ENCODE measurements around the gene COX11.

Gene COX11

GRCh38 chr17:54967621-54968261 lies 713 bp downstream of the COX11 start:
- DNase-seq: peak; percentile 10

- no peak for DNase-seq
Observed at GRCh38 chr17:54956791-54957190, 11.7 kb downstream of the COX11 start.

GRCh38 chr17:54951286-54951685 lies 17.2 kb downstream of the COX11 start:
- DNase-seq: no peak

DNA sequence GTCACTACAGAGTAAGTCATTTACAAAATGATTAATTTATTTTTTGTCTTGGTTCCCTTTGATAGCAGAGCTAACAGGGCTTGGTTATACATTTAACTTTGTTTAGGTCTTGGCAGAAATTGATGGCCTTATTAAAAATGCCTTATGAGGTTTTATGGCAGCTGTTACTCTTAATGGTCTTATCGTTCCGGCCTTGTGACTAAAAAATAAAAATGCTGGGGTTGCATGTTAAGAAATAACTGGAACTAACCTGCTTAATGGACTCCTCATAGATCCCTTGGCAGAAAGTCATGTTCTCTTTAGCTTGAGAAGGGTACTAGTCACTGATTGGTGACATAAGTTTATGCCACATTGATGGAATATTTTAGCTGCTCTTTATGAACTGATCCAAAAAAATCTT lies 18.3 kb downstream of the COX11 start:
- DNase-seq: no peak

- no peak for DNase-seq
Observed at GRCh38 chr17:54948380-54948779, 20.1 kb downstream of the COX11 start.

DNA sequence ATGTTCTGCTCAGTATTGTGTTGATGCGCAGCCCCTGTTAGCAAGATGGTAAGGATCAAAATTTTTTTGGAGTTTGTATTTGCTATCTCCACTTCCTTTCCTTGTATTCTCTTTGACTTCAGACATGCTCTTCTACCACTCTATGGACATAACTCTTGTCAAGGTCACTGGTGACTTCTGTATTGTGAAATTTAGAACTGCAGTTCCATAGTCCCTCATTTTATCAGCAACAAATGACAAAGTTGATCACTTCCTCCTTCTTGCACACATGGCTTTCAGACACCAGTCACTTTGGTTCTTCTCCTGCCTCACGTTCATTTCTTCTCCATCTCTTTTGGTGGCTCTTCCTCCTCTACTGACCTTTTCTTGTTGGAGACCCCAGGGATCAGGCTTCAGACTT lies 21.1 kb downstream of the COX11 start:
- DNase-seq: no peak

DNA sequence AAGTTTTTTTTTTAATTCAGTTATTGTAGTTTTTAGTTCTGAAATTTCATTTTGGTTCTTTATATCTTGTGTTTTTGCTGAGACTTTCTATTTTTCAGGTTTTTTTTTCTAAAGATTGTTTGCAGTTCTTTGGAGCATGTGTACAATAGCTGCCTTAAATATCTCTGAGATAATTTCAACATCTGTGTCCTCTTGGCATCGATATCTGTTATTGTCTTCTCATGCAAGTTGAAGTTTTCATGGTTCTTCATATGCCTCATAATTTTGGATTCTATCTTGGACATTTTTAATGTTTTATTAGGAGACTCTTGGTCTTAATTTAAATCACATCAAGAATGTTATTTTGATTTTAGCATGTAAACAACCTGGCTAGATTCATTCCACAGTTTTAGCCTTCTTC lies 22.8 kb downstream of the COX11 start:
- DNase-seq: no peak

DNA sequence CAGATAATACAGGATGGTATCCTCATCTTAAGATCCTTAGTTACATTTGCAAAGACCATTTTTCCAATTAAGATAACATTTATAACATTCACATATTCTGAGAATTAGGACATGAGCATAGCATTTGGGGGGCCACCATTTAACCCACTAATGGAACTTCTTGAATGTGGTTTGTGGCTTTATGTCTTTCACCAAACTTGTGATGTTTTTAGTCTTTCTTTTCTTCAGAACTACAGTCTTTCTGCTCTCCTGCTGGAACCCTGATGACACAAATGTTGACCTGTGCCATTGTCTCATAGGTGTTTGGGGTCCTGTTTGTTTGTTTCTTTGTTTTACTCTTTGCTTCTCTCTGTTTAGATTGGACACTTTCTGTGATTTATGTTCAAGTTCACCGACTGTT lies 23.2 kb downstream of the COX11 start:
- DNase-seq: no peak

DNA sequence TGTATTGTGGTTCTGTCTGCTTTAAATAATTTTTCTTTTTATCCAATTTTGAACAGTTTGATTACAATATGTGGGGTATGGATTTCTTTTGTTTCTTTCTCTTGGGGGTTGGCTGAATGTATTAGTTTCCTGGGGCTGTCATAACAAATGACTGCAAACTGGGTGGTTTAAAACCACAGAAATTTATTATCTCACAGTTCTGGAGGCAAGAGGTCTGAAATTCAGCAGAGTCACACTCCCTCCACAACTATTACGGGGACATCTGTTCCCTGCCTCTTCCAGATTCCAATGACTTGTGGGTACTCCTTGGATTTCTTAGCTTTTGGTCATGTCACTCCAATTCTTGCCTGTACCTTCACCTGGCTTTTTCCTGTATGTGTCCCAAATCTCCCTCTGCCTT lies 23.7 kb downstream of the COX11 start:
- no peak for DNase-seq

- no peak for DNase-seq
Observed at GRCh38 chr17:54941285-54941684, 27.2 kb downstream of the COX11 start.

DNA sequence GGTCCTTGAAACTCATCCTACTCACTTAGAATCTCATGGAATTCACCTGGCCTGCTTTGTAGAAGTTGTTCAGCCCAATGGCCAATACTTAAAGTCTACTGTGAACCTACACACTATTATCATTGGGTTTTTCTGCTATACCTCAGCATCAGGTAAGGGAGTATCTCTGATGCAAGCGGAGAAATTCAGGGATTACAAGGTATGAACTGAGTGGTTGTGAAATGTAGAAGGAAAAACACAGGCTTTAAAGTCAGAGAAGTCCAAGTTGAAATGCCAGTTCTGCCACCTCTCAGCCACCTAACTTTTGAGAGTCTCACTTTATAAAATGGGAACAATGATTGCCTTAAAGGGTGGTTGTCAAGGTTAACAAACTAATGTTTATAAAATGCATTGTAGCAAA lies 31.0 kb downstream of the COX11 start:
- no peak for DNase-seq

GRCh38 chr17:54937018-54937417 lies 31.4 kb downstream of the COX11 start:
- no peak for DNase-seq

DNA sequence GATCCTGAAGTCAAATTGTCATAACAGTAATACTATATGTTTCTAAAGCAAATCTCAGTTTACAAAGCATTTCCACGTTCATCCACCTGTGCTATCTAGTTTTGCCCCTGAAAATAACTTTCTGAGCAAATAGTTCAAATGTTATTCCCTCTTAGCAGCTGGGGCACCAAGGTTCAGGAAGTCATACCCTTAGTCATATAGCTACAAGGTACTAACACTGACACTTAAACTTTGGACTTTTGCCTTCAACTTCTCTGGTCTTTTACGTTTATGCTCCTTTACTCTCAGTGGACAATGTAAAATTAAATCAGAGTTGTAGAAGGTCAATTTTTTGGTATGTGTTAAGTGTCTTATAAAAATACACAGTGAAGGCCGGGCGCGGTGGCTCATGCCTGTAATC lies 33.0 kb downstream of the COX11 start:
- DNase-seq: no peak

GRCh38 chr17:54933921-54934320 lies 34.5 kb downstream of the COX11 start:
- no peak for DNase-seq

- DNase-seq: no peak
Observed at GRCh38 chr17:54932711-54933110, 35.7 kb downstream of the COX11 start.

DNA sequence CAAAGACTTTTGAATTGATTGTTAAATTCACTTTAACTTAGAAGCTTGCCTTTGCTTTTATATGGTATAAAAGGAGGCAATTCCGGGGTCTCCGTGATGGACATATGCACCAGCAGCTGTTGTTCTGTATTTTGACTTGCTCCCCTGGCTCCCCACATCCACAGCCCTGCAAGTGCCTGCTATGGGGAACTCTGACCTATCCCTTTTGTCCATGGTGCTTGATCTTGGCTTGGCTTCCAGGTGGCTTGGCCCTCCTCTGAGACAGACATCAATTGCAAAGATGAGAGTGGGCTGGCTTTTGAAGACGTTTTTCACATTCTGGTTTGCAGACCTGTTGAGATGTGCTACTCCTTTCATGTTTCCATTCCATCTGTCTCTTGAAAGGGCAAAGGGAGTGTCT lies 40.9 kb downstream of the COX11 start:
- no peak for DNase-seq

GRCh38 chr17:54924405-54924804 lies 44.0 kb downstream of the COX11 start:
- no peak for DNase-seq

DNA sequence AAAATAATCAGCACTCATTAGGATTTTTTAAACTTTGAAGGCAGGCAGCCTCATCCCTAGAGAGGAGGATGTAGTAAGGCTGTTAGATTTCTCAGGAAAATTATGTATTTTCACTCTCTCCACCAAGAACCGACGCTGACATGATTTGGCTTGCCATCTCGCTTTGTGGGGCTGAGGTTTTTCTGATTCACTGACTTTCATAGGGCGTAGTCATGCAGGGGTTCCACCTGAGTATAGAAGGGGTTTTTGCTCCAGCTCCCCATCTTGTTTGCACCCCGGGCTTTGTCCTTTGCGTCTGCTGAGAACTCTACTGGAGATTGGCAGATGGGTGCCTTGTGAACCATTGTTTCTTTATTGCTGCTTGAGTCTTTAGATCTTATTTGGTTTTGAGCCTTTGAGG lies 47.6 kb downstream of the COX11 start:
- no peak for DNase-seq

DNA sequence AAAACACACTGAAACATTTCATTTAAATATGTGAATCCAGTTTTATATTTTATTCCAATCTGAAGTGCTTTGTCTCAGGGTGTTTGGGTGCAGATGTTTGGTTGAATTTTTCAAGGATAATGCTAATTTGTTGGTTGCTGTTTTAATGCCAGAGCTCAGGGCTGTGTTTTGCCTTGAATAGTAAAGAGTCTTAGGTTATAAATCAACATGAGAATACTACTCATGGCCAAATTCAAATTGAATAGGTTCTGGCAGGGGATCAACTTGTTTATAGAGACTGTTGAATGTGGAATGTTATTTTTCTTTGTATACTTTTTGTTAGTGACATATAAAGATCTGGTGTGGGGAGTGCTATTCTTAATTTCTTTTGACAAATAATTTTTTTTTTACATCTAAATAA lies 49.0 kb downstream of the COX11 start:
- DNase-seq: no peak

DNA sequence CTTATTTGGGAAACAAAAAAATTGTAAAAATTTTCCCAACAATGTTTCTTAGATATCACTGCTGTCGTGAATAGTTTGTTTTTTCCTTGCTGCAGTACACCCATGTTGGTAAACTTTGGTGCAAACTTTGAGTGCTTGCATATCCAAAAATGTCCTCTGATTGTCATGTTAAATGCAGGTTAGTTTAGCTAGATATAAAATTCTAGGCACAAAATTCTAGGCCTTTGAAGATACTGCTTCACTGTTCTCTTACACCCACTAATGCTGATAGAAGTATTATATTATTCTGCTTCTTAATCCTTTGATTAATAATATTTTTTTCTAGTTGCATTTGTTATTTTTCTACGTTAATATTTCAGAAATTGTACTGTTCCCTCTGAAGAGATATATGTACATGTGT lies 51.7 kb downstream of the COX11 start:
- no peak for DNase-seq

Data from stimulated activated CD4-positive, alpha-beta T cell treated with anti-CD3 and anti-CD28 coated beads, Interleukin-4, amount 100 ng/mL, for 24 hours (primary cell).